ENCODE results near the gene TRMT11. TPM values are rescaled to one million over a fixed set of nuclear protein-coding genes. Genes with fewer than 3 reads are reported as not detected.

TRMT11 gene
- total and polyA plus RNA-seq, 2 of the 13 experiments (the other 11 are each of a cell fraction or from before 2014, with no cell fraction given), result 42.2 to 81.9 TPM

GRCh38 chr6:125953502-125953875 is 32.9 kb upstream of the TRMT11 start (continued):
- no peak for TF ChIP-seq ARHGAP35 (CRISPR knock-in tag; IDR thresholded peaks at IDR 0.05; ENCODE audit: borderline replicate concordance)
- TF ChIP-seq NFRKB (IDR thresholded peaks at IDR 0.05), result no peak
- TF ChIP-seq ZNF350 (CRISPR knock-in tag; IDR thresholded peaks at IDR 0.05; ENCODE audit: borderline replicate concordance, low read depth), result 0 out of 2 replicates have a peak, but pooled peaks have one; percentile 17
- TF ChIP-seq ZNF577 (CRISPR knock-in tag; IDR thresholded peaks at IDR 0.05; ENCODE audit: borderline replicate concordance, low read depth), result no peak
- TF ChIP-seq TERF1 (CRISPR knock-in tag; IDR thresholded peaks at IDR 0.05), result peak; percentile 48; the same call in 1 of the 2 replicates
- TF ChIP-seq ZNF367 (CRISPR knock-in tag; IDR thresholded peaks at IDR 0.05; ENCODE audit: borderline replicate concordance), result no peak
- TF ChIP-seq REXO4 (CRISPR knock-in tag; IDR thresholded peaks at IDR 0.05; ENCODE audit: borderline replicate concordance), result no peak
- no peak for TF ChIP-seq E2F2 (CRISPR knock-in tag; IDR thresholded peaks at IDR 0.05; ENCODE audit: borderline replicate concordance)
- 0 out of 2 replicates have a peak, but pooled peaks have one; percentile 9 for TF ChIP-seq ARID5B (CRISPR knock-in tag; IDR thresholded peaks at IDR 0.05)
- TF ChIP-seq AHDC1 (CRISPR knock-in tag; IDR thresholded peaks at IDR 0.05; ENCODE audit: borderline replicate concordance), result no peak
- TF ChIP-seq ZNF44 (CRISPR knock-in tag; IDR thresholded peaks at IDR 0.05), result no peak
- no peak for TF ChIP-seq TMF1 (CRISPR knock-in tag; IDR thresholded peaks at IDR 0.05; ENCODE audit: low read depth)
- no peak for TF ChIP-seq TIGD3 (CRISPR knock-in tag; IDR thresholded peaks at IDR 0.05; ENCODE audit: borderline replicate concordance)
- no peak for TF ChIP-seq SNRNP70 (IDR thresholded peaks at IDR 0.05; ENCODE audit: low read depth, low read length)
- no peak for TF ChIP-seq KLF6 (CRISPR knock-in tag; IDR thresholded peaks at IDR 0.05)

Data from HepG2 (cell line).